ENCODE results near the gene CDKL4. TPM values are rescaled to one million over a fixed set of nuclear protein-coding genes. Genes with fewer than 3 reads are reported as not detected.
A peak's percentile ranks its signal among the peaks of the same experiment; 100 is the strongest.
"Not testable (repeated sequence)": the region's sequence is repeated elsewhere in the genome, so short reads cannot be mapped to it uniquely, and the experiment has no call there.

Gene CDKL4
- total RNA-seq, 5 donors from 2014 or later (not counting 1 experiment from before 2014, with no cell fraction given), result 0.32 to 0.66 (median 0.39) TPM; not detected in 2

GRCh38 chr2:39146630-39147029 is 97.1 kb downstream of the CDKL4 start:
- no peaks in the 10 kb centered on the region for H3K9me3 ChIP-seq
- POLR2A ChIA-PET, result no interaction called here
- Mint-ChIP-seq H3K4me3 (no peak overlapping the region), H3K4me1 (peaks cover 6 to 26% (median 14%) of the 10 kb centered on the region in 3 donors), H3K36me3 (no peaks in the 10 kb centered on the region), H3K27ac (no peak overlapping the region), H3K9me3 (no peaks in the 10 kb centered on the region), H3K27me3 (no peaks in the 10 kb centered on the region)
- no peak overlapping the region for H3K27ac ChIP-seq (ENCODE audit: low read length)
- CTCF ChIA-PET, result interaction anchor here in 1 of 2 donors (0.7 kb wide), 1 partner anchor 88 kb away, joined by 3 read pairs; no protein-coding TSS in a partner anchor
- H3K4me1 ChIP-seq (ENCODE audit: control insufficient read depth in 1 of 2, extremely low read depth in 1 of 2, insufficient read depth in 2 of 2, low read length in 2 of 2), result peaks cover 0 to 4% of the 10 kb centered on the region in 2 experiments
- ATAC-seq (replicated peaks in 1 of 4) (no peak), DNase-seq (no peak)
- H3K4me3 ChIP-seq (ENCODE audit: control insufficient read depth in 1 of 2, extremely low read depth in 1 of 2, low read length in 1 of 2), result no peak overlapping the region
- no peaks in the 10 kb centered on the region for H3K36me3 ChIP-seq (ENCODE audit: control insufficient read depth in 2 of 2, extremely low read depth in 1 of 2, insufficient read depth in 1 of 2, low read length in 1 of 2)
- H3K27me3 ChIP-seq (replicated peaks in 1 of 2; ENCODE audit: control insufficient read depth in 2 of 2, extremely low read depth in 1 of 2, insufficient read depth in 2 of 2, low read length in 1 of 2), result no peaks in the 10 kb centered on the region

DNA sequence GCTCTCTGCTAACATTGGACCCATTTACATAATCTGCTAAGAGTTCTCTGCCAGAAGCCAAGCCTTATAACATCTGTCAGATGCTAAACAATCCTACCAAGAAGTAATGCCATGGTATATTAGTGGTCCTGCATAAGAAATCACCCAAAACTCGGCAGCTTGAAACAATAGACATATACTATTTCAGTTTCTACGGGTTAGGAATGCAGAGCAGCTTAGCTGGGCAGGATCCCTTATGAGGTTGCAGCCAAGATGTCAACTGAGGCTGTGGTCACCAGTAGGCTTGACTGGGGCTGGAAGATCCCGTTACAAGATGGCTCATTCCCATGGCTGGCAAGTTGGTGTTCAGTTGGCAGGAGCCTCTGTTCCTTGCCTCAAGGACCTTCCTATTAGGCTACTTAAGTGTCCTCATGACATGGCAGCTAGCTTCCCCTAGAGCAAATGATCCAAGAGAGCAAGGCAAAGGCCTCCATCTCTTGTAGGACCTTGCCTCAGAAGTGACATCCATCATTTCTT is 97.8 kb downstream of the CDKL4 start:
- no peak for ATAC-seq (replicated peaks in 1 of 4)
- Mint-ChIP-seq H3K27ac (no peak overlapping the region), H3K27me3 (no peaks in the 10 kb centered on the region), H3K9me3 (no peaks in the 10 kb centered on the region), H3K36me3 (no peaks in the 10 kb centered on the region), H3K4me1 (peaks cover 6 to 32% (median 19%) of the 10 kb centered on the region in 3 donors), H3K4me3 (no peak overlapping the region)
- 80% methylated on average over 2 of the region's 3 CpGs for WGBS (ENCODE audit: insufficient coverage)
- H3K27ac ChIP-seq (ENCODE audit: low read length), result no peak overlapping the region
- no peak for DNase-seq
- H3K9me3 ChIP-seq, result no peaks in the 10 kb centered on the region
- H3K27me3 ChIP-seq (replicated peaks in 1 of 2; ENCODE audit: control insufficient read depth in 2 of 2, extremely low read depth in 1 of 2, insufficient read depth in 2 of 2, low read length in 1 of 2), result no peaks in the 10 kb centered on the region
- H3K4me3 ChIP-seq (ENCODE audit: control insufficient read depth in 1 of 2, extremely low read depth in 1 of 2, low read length in 1 of 2), result no peak overlapping the region
- H3K4me1 ChIP-seq (ENCODE audit: control insufficient read depth in 1 of 2, extremely low read depth in 1 of 2, insufficient read depth in 2 of 2, low read length in 2 of 2), result peaks cover 0 to 7% of the 10 kb centered on the region in 2 experiments
- CTCF ChIA-PET, result no interaction called here
- POLR2A ChIA-PET, result no interaction called here
- H3K36me3 ChIP-seq (ENCODE audit: control insufficient read depth in 2 of 2, extremely low read depth in 1 of 2, insufficient read depth in 1 of 2, low read length in 1 of 2), result no peaks in the 10 kb centered on the region

DNA sequence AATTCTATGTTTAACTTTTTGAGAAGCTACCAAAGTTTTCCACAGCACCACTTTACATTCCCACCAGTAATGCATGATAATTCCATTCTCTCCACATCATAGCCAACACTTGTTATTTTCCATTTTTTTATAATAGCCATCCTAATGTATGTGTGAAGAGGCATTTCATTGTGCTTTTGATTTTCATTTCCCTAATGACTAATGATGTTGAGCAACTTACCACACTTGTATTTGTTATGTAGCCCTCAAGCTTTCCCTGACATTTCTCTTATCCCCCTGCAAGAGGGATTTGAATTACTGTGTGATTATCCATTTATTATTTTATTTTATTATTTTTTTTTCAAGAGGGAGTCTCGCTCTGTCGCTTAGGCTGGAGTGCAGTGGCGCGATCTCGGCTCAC is 99.4 kb downstream of the CDKL4 start:
- ATAC-seq (replicated peaks in 1 of 4) (no peak), DNase-seq (no peak)
- Mint-ChIP-seq H3K4me3 (no peak overlapping the region), H3K27me3 (no peaks in the 10 kb centered on the region), H3K9me3 (no peaks in the 10 kb centered on the region), H3K36me3 (no peaks in the 10 kb centered on the region), H3K27ac (no peak overlapping the region), H3K4me1 (peaks cover 6 to 45% (median 26%) of the 10 kb centered on the region in 3 donors)
- ChIA-PET CTCF (interaction anchor here in 1 of 2 donors (0.6 kb wide), 1 partner anchor 89 kb away, joined by 4 read pairs; no protein-coding TSS in a partner anchor), POLR2A (no interaction called here)
- Histone ChIP-seq H3K4me3 (ENCODE audit: control insufficient read depth in 1 of 2, extremely low read depth in 1 of 2, low read length in 1 of 2) (no peak overlapping the region), H3K4me1 (ENCODE audit: control insufficient read depth in 1 of 2, extremely low read depth in 1 of 2, insufficient read depth in 2 of 2, low read length in 2 of 2) (peaks cover 0 to 7% of the 10 kb centered on the region in 2 experiments), H3K9me3 (no peaks in the 10 kb centered on the region), H3K27me3 (replicated peaks in 1 of 2; ENCODE audit: control insufficient read depth in 2 of 2, extremely low read depth in 1 of 2, insufficient read depth in 2 of 2, low read length in 1 of 2) (no peaks in the 10 kb centered on the region), H3K27ac (ENCODE audit: low read length) (no peak overlapping the region), H3K36me3 (ENCODE audit: control insufficient read depth in 2 of 2, extremely low read depth in 1 of 2, insufficient read depth in 1 of 2, low read length in 1 of 2) (no peaks in the 10 kb centered on the region)
- WGBS (ENCODE audit: insufficient coverage), result no CpG with 5 or more reads among the region's 5 CpGs

DNA sequence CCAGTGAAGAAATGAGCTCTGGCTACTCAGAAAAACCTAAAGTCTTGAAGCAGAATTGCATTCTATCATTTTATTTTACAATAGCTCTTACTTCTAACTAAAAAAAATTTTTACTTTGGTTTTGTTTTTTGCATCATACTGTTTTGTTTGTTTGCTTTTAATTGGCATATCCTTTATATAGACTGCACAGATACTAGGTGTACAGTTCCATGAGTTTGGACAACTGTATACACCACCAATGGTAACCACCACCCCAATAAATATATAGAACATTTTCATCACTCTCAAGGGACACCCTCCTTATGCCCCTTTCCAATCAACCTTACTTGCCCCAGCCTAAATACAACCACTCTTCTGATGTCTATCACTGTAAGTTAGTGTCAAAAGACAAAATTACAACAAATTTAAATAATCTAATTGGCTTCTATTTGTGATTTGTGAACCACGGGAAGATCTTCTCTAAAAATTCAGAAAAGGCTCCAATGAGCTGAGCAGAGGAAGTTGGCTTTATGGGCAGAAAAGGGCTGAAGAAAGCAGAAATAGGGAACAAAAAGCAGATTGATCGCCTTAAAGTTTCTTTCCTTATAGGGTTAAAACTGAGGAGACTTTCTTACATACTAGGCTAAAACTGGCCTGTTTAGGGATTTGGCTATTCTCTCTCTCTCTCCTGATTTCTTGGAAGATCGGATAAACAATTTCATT is 100.7 kb downstream of the CDKL4 start:
- peak overlapping the region; percentile 67 for H3K27ac ChIP-seq (ENCODE audit: low read length)
- Mint-ChIP-seq H3K4me1 (peaks cover 13 to 55% (median 31%) of the 10 kb centered on the region in 3 donors), H3K36me3 (no peaks in the 10 kb centered on the region), H3K9me3 (no peaks in the 10 kb centered on the region), H3K27me3 (no peaks in the 10 kb centered on the region), H3K4me3 (no peak overlapping the region), H3K27ac (peak overlapping the region; percentile 68 to 90)
- ATAC-seq (replicated peaks in 1 of 4) (no peak), DNase-seq (no peak)
- no peak overlapping the region for H3K4me3 ChIP-seq (ENCODE audit: control insufficient read depth in 1 of 2, extremely low read depth in 1 of 2, low read length in 1 of 2)
- H3K4me1 ChIP-seq (ENCODE audit: control insufficient read depth in 1 of 2, extremely low read depth in 1 of 2, insufficient read depth in 2 of 2, low read length in 2 of 2), result peaks cover 0 to 9% of the 10 kb centered on the region in 2 experiments
- CTCF ChIA-PET, result interaction anchor here in 1 of 2 donors (0.6 kb wide), 1 partner anchor 13 kb away, joined by 3 read pairs; no protein-coding TSS in a partner anchor
- H3K27me3 ChIP-seq (replicated peaks in 1 of 2; ENCODE audit: control insufficient read depth in 2 of 2, extremely low read depth in 1 of 2, insufficient read depth in 2 of 2, low read length in 1 of 2), result no peaks in the 10 kb centered on the region
- no peaks in the 10 kb centered on the region for H3K9me3 ChIP-seq
- no peaks in the 10 kb centered on the region for H3K36me3 ChIP-seq (ENCODE audit: control insufficient read depth in 2 of 2, extremely low read depth in 1 of 2, insufficient read depth in 1 of 2, low read length in 1 of 2)
- WGBS (ENCODE audit: insufficient coverage), result no CpG with 5 or more reads among the region's 3 CpGs
- POLR2A ChIA-PET, result interaction anchor here (0.5 to 0.9 kb wide), 2 partner anchors 22 kb away, joined by 3 to 4 read pairs; partner anchors contain the start of gene SOS1 (in 2 of the 2)

- Histone ChIP-seq H3K4me3 (ENCODE audit: control insufficient read depth in 1 of 2, extremely low read depth in 1 of 2, low read length in 1 of 2) (no peak overlapping the region), H3K9me3 (no peaks in the 10 kb centered on the region), H3K27me3 (replicated peaks in 1 of 2; ENCODE audit: control insufficient read depth in 2 of 2, extremely low read depth in 1 of 2, insufficient read depth in 2 of 2, low read length in 1 of 2) (no peaks in the 10 kb centered on the region), H3K36me3 (ENCODE audit: control insufficient read depth in 2 of 2, extremely low read depth in 1 of 2, insufficient read depth in 1 of 2, low read length in 1 of 2) (no peaks in the 10 kb centered on the region), H3K4me1 (ENCODE audit: control insufficient read depth in 1 of 2, extremely low read depth in 1 of 2, insufficient read depth in 2 of 2, low read length in 2 of 2) (peaks cover 2 to 17% of the 10 kb centered on the region in 2 experiments), H3K27ac (ENCODE audit: low read length) (peak overlapping the region; percentile 67)
- ATAC-seq (replicated peaks in 1 of 4) (peak in 2 of 4 experiments; percentile 38 to 62), DNase-seq (peak in 1 of 35 experiments; percentile 40)
- POLR2A ChIA-PET, result interaction anchor here in 1 of 2 donors (0.6 kb wide), 2 partner anchors 23 to 28 kb away, joined by 4 to 6 read pairs; no protein-coding TSS in a partner anchor
- H3K4me3 Mint-ChIP-seq, result no peak overlapping the region
- H3K36me3 Mint-ChIP-seq, result no peaks in the 10 kb centered on the region
- no peaks in the 10 kb centered on the region for H3K27me3 Mint-ChIP-seq
- CTCF ChIA-PET, result no interaction called here
- WGBS (ENCODE audit: insufficient coverage), result 80% methylated on average over 1 of the region's 8 CpGs
- H3K27ac Mint-ChIP-seq, result peak overlapping the region; percentile 68 to 90
- H3K4me1 Mint-ChIP-seq, result peaks cover 19 to 67% (median 38%) of the 10 kb centered on the region in 3 donors
- H3K9me3 Mint-ChIP-seq, result no peaks in the 10 kb centered on the region
Observed at GRCh38 chr2:39141334-39142271, 102.2 kb downstream of the CDKL4 start.

DNA sequence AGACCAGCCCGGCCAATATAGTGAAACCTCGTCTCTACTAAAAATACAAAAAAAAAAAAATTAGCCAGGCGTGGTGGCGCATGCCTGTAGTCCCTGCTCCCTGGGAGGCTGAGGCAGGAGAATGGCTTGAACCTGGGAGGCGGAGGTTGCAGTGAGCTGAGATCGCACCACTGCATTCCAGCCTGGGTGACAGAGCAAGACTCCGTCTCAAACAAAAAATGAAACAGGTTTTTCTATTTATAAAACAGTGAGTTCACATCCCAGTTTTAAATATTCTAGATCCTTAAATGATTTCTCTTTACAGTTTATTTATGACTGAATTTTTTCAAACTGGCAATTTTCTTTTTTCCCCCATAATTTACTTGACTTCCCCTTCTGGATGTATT is 102.8 kb downstream of the CDKL4 start:
- CTCF ChIA-PET; H3K27ac ChIP-seq (ENCODE audit: low read length); H3K27me3 Mint-ChIP-seq; H3K4me3 ChIP-seq (ENCODE audit: control insufficient read depth in 1 of 2, extremely low read depth in 1 of 2, low read length in 1 of 2); H3K9me3 ChIP-seq; ATAC-seq (replicated peaks in 1 of 4); POLR2A ChIA-PET; DNase-seq; H3K36me3 Mint-ChIP-seq; H3K36me3 ChIP-seq (ENCODE audit: control insufficient read depth in 2 of 2, extremely low read depth in 1 of 2, insufficient read depth in 1 of 2, low read length in 1 of 2); H3K27me3 ChIP-seq (replicated peaks in 1 of 2; ENCODE audit: control insufficient read depth in 2 of 2, extremely low read depth in 1 of 2, insufficient read depth in 2 of 2, low read length in 1 of 2); H3K4me3 Mint-ChIP-seq; H3K9me3 Mint-ChIP-seq: not testable (repeated sequence)
- Mint-ChIP-seq H3K27ac (peak overlapping the region in 1 of 2 donors; percentile 90), H3K4me1 (peaks cover 25 to 73% (median 44%) of the 10 kb centered on the region in 3 donors)
- no CpG with 5 or more reads among the region's 7 CpGs for WGBS (ENCODE audit: insufficient coverage)
- peaks cover 6 to 23% of the 10 kb centered on the region in 2 experiments for H3K4me1 ChIP-seq (ENCODE audit: control insufficient read depth in 1 of 2, extremely low read depth in 1 of 2, insufficient read depth in 2 of 2, low read length in 2 of 2)
